Neural progenitor cell (in vitro differentiated cells): ENCODE results near the gene ZRANB3. TPM values are rescaled to one million over a fixed set of nuclear protein-coding genes. Genes with fewer than 3 reads are reported as not detected.

Experiments used
- DNase-seq: peaks from one replicate; pipeline ENCODE4 v3.0.0-alpha.2; 2016; ENCODE audit warnings: low spot score
- H2AFZ ChIP-seq: fragments of 200-600 bp; sonication (generic); replicated peaks from 2 replicates; pipeline ENCODE4 v1.6.1; 2016; ENCODE audit warnings: antibody characterized with exemption
- H3F3A ChIP-seq: fragments of 200-600 bp; sonication (generic); 2 replicates; pipeline ENCODE4 v1.6.1; 2016; ENCODE audit warnings: antibody characterized with exemption, low read depth
- H3K27ac ChIP-seq: fragments of 200-600 bp; sonication (generic); 2 replicates; pipeline ENCODE4 v1.5.1; 2016; ENCODE audit warnings: mild to moderate bottlenecking
- H3K27me3 ChIP-seq: fragments of 200-600 bp; sonication (generic); 2 replicates; pipeline ENCODE4 v1.6.1; 2016; ENCODE audit warnings: mild to moderate bottlenecking, moderate library complexity
- H3K36me3 ChIP-seq: fragments of 200-600 bp; sonication (generic); 2 replicates; pipeline ENCODE4 v1.5.1; 2016
- H3K4me1 ChIP-seq: fragments of 200-600 bp; sonication (generic); 2 replicates; pipeline ENCODE4 v1.6.1; 2016; ENCODE audit warnings: mixed run types
- H3K4me2 ChIP-seq: fragments of 200-600 bp; sonication (generic); 2 replicates; pipeline ENCODE4 v1.6.1; 2016
- H3K4me3 ChIP-seq: fragments of 200-600 bp; sonication (generic); 2 replicates; pipeline ENCODE4 v1.5.1; 2016
- H3K79me2 ChIP-seq: fragments of 200-600 bp; sonication (generic); 2 replicates; pipeline ENCODE4 v1.6.1; 2016; ENCODE audit warnings: low read depth
- H3K9ac ChIP-seq: fragments of 200-600 bp; sonication (generic); 2 replicates; pipeline ENCODE4 v1.6.1; 2016
- H3K9me3 ChIP-seq: fragments of 200-600 bp; sonication (generic); 2 replicates; pipeline ENCODE4 v1.5.1; 2016; ENCODE audit warnings: low read depth
- H4K20me1 ChIP-seq: fragments of 200-600 bp; sonication (generic); 2 replicates; pipeline ENCODE4 v1.6.1; 2016; ENCODE audit warnings: low read depth
- H3K27ac Mint-ChIP-seq: 3 replicates; pipeline ENCODE4 v1.8.0; 2021; ENCODE audit warnings: mixed read lengths
- H3K27me3 Mint-ChIP-seq: 2 replicates; pipeline ENCODE4 v1.8.0; 2022; ENCODE audit warnings: low read depth, mild to moderate bottlenecking, inconsistent platforms, moderate library complexity, mixed read lengths; ENCODE audit not compliant: insufficient read depth
- H3K36me3 Mint-ChIP-seq: 3 replicates; pipeline ENCODE4 v1.8.0; 2021; ENCODE audit warnings: mixed read lengths
- H3K4me1 Mint-ChIP-seq: 3 replicates; pipeline ENCODE4 v1.8.0; 2021; ENCODE audit warnings: mixed read lengths
- H3K4me3 Mint-ChIP-seq: 3 replicates; pipeline ENCODE4 v1.8.0; 2021; ENCODE audit warnings: mild to moderate bottlenecking, moderate library complexity, mixed read lengths
- H3K9me3 Mint-ChIP-seq: 3 replicates; pipeline ENCODE4 v1.8.0; 2020; ENCODE audit warnings: mixed read lengths
- CTCF ChIP-seq: fragments of 200-600 bp; sonication (generic); IDR thresholded peaks from 2 replicates; pipeline ENCODE4 v1.5.1; 2017; ENCODE audit warnings: antibody characterized with exemption, mild to moderate bottlenecking
- EZH2 ChIP-seq: fragments of 200-600 bp; sonication (generic); IDR thresholded peaks from 2 replicates; pipeline ENCODE4 v1.6.1; 2017; ENCODE audit warnings: antibody characterized with exemption, mild to moderate bottlenecking, moderate library complexity
- EZH2phosphoT487 ChIP-seq: fragments of 200-600 bp; sonication (generic); IDR thresholded peaks from 2 replicates; pipeline ENCODE4 v1.6.1; 2017; ENCODE audit warnings: antibody characterized with exemption
- total RNA-seq: library from RNA; depleted of rRNA; stranded (reverse); fragments of >200 nt; gene quantifications from 2 replicates; pipeline ENCODE4 v1.2.3, GENCODE V29; 2015; ENCODE audit warnings: low replicate concordance

Gene ZRANB3
- total RNA-seq, 1 donor from 2014 or later: 35.9 TPM

- H3K9me3 ChIP-seq: no peaks in the 10 kb centered on the region
- no peak overlapping the region for H2AFZ ChIP-seq
- no peaks in the 10 kb centered on the region for H3K27me3 ChIP-seq
- no peaks in the 10 kb centered on the region for H3K4me1 ChIP-seq
- H3K9ac ChIP-seq: no peak overlapping the region
- no peak overlapping the region for H3K4me2 ChIP-seq
- DNase-seq: no peak
- Mint-ChIP-seq H3K36me3 (peaks cover 7% of the 10 kb centered on the region), H3K4me3 (no peak overlapping the region), H3K4me1 (peaks cover 3% of the 10 kb centered on the region), H3K27me3 (no peaks in the 10 kb centered on the region), H3K27ac (no peak overlapping the region), H3K9me3 (peaks cover 5% of the 10 kb centered on the region)
- no peaks in the 10 kb centered on the region for H3F3A ChIP-seq
- TF ChIP-seq CTCF (no peak), EZH2phosphoT487 (no peak), EZH2 (no peak)
- H3K79me2 ChIP-seq: no peaks in the 10 kb centered on the region
- no peak overlapping the region for H3K27ac ChIP-seq
- H3K4me3 ChIP-seq: no peak overlapping the region
- H4K20me1 ChIP-seq: no peaks in the 10 kb centered on the region
- no peaks in the 10 kb centered on the region for H3K36me3 ChIP-seq
These were observed 304.1 kb downstream of the ZRANB3 start for GRCh38 chr2:135226961-135227360.

- DNase-seq: no peak
- peaks cover 3% of the 10 kb centered on the region for H3K4me1 Mint-ChIP-seq
- Histone ChIP-seq H2AFZ (no peak overlapping the region), H3F3A (no peaks in the 10 kb centered on the region), H4K20me1 (no peaks in the 10 kb centered on the region), H3K36me3 (no peaks in the 10 kb centered on the region), H3K4me3 (no peak overlapping the region), H3K4me1 (no peaks in the 10 kb centered on the region), H3K4me2 (no peak overlapping the region), H3K9ac (no peak overlapping the region), H3K27ac (no peak overlapping the region), H3K27me3 (no peaks in the 10 kb centered on the region), H3K79me2 (no peaks in the 10 kb centered on the region), H3K9me3 (no peaks in the 10 kb centered on the region)
- no peak overlapping the region for H3K4me3 Mint-ChIP-seq
- no peak overlapping the region for H3K27ac Mint-ChIP-seq
- H3K27me3 Mint-ChIP-seq: no peaks in the 10 kb centered on the region
- H3K9me3 Mint-ChIP-seq: no peaks in the 10 kb centered on the region
- no peak for TF ChIP-seq CTCF
- no peak for TF ChIP-seq EZH2phosphoT487
- TF ChIP-seq EZH2: no peak
- peaks cover 7% of the 10 kb centered on the region for H3K36me3 Mint-ChIP-seq
These were observed 305.2 kb downstream of the ZRANB3 start for GRCh38 chr2:135225781-135226180.

- Histone ChIP-seq H2AFZ (no peak overlapping the region), H3F3A (no peaks in the 10 kb centered on the region), H3K9ac (no peak overlapping the region), H3K4me3 (no peak overlapping the region), H3K27me3 (no peaks in the 10 kb centered on the region), H3K4me2 (no peak overlapping the region), H3K9me3 (no peaks in the 10 kb centered on the region), H3K79me2 (no peaks in the 10 kb centered on the region), H4K20me1 (no peaks in the 10 kb centered on the region), H3K36me3 (no peaks in the 10 kb centered on the region), H3K4me1 (no peaks in the 10 kb centered on the region), H3K27ac (no peak overlapping the region)
- TF ChIP-seq CTCF: no peak
- TF ChIP-seq EZH2: no peak
- TF ChIP-seq EZH2phosphoT487: no peak
- Mint-ChIP-seq H3K9me3 (no peaks in the 10 kb centered on the region), H3K36me3 (peaks cover 3% of the 10 kb centered on the region), H3K27ac (no peak overlapping the region), H3K4me3 (no peak overlapping the region), H3K4me1 (peaks cover 3% of the 10 kb centered on the region), H3K27me3 (no peaks in the 10 kb centered on the region)
- DNase-seq: no peak
These were observed 311.8 kb downstream of the ZRANB3 start for GRCh38 chr2:135219226-135219625.

- no peaks in the 10 kb centered on the region for H3K27me3 Mint-ChIP-seq
These were observed 312.6 kb downstream of the ZRANB3 start for GRCh38 chr2:135218426-135218825.

More at GRCh38 chr2:135218426-135218825, 312.6 kb downstream of the ZRANB3 start:
- H3K4me1 Mint-ChIP-seq: peaks cover 3% of the 10 kb centered on the region
- TF ChIP-seq EZH2phosphoT487: no peak
- no peak for TF ChIP-seq CTCF
- TF ChIP-seq EZH2: no peak
- H3K36me3 Mint-ChIP-seq: peaks cover 3% of the 10 kb centered on the region
- H3K79me2 ChIP-seq: no peaks in the 10 kb centered on the region
- no peaks in the 10 kb centered on the region for H4K20me1 ChIP-seq
- no peak overlapping the region for H3K9ac ChIP-seq
- H3F3A ChIP-seq: peaks cover 3% of the 10 kb centered on the region
- H3K27ac Mint-ChIP-seq: no peak overlapping the region
- no peak overlapping the region for H3K4me3 ChIP-seq
- no peak overlapping the region for H3K4me3 Mint-ChIP-seq
- peaks cover 2% of the 10 kb centered on the region for H3K4me1 ChIP-seq
- no peak overlapping the region for H3K27ac ChIP-seq
- DNase-seq: no peak
- H3K27me3 ChIP-seq: no peaks in the 10 kb centered on the region
- H3K36me3 ChIP-seq: no peaks in the 10 kb centered on the region
- H3K9me3 Mint-ChIP-seq: no peaks in the 10 kb centered on the region
- H2AFZ ChIP-seq: no peak overlapping the region
- no peak overlapping the region for H3K4me2 ChIP-seq
- H3K9me3 ChIP-seq: no peaks in the 10 kb centered on the region
